ENCODE results near the gene LCNL1.

The LCNL1 gene

GRCh38 chr9:137008312-137008711, 25.5 kb downstream of the LCNL1 start:
- no peak overlapping the region for H3K9ac ChIP-seq
- H3K36me3 ChIP-seq (ENCODE audit: control insufficient read depth, insufficient read depth, low read length) = no peaks in the 10 kb centered on the region
- TF ChIP-seq CTCF (IDR thresholded peaks at IDR 0.05) = no peak
- no peaks in the 10 kb centered on the region for H3K4me1 ChIP-seq
- no peaks in the 10 kb centered on the region for H3K79me2 ChIP-seq
- no peaks in the 10 kb centered on the region for H3K27me3 ChIP-seq (ENCODE audit: control insufficient read depth, insufficient read depth, low read length)
- no peak overlapping the region for H3K4me3 ChIP-seq (ENCODE audit: low read depth, low read length)
- H2AFZ ChIP-seq = no peak overlapping the region
- H3K27ac ChIP-seq = no peak overlapping the region
- H3K9me3 ChIP-seq (ENCODE audit: control insufficient read depth, low read length) = no peaks in the 10 kb centered on the region
- H3K4me2 ChIP-seq (ENCODE audit: low read length) = no peak overlapping the region

- no peaks in the 10 kb centered on the region for H3K27me3 ChIP-seq (ENCODE audit: control insufficient read depth, insufficient read depth, low read length)
- no peak overlapping the region for H3K4me2 ChIP-seq (ENCODE audit: low read length)
- H3K4me1 ChIP-seq = no peaks in the 10 kb centered on the region
- no peaks in the 10 kb centered on the region for H3K36me3 ChIP-seq (ENCODE audit: control insufficient read depth, insufficient read depth, low read length)
- no peak overlapping the region for H3K4me3 ChIP-seq (ENCODE audit: low read depth, low read length)
- TF ChIP-seq CTCF (IDR thresholded peaks at IDR 0.05) = no peak
- no peak overlapping the region for H2AFZ ChIP-seq
- H3K9me3 ChIP-seq (ENCODE audit: control insufficient read depth, low read length) = no peaks in the 10 kb centered on the region
- H3K9ac ChIP-seq = no peak overlapping the region
- H3K79me2 ChIP-seq = no peaks in the 10 kb centered on the region
- no peak overlapping the region for H3K27ac ChIP-seq
Observed at GRCh38 chr9:137009217-137009616, 26.4 kb downstream of the LCNL1 start.

GRCh38 chr9:137009938-137010732, 27.3 kb downstream of the LCNL1 start:
- no peaks in the 10 kb centered on the region for H3K36me3 ChIP-seq (ENCODE audit: control insufficient read depth, insufficient read depth, low read length)
- no peak overlapping the region for H3K27ac ChIP-seq
- no peaks in the 10 kb centered on the region for H3K9me3 ChIP-seq (ENCODE audit: control insufficient read depth, low read length)
- H3K4me1 ChIP-seq = no peaks in the 10 kb centered on the region
- H3K79me2 ChIP-seq = no peaks in the 10 kb centered on the region
- H2AFZ ChIP-seq = no peak overlapping the region
- TF ChIP-seq CTCF (IDR thresholded peaks at IDR 0.05) = no peak
- no peak overlapping the region for H3K4me3 ChIP-seq (ENCODE audit: low read depth, low read length)
- no peaks in the 10 kb centered on the region for H3K27me3 ChIP-seq (ENCODE audit: control insufficient read depth, insufficient read depth, low read length)
- no peak overlapping the region for H3K4me2 ChIP-seq (ENCODE audit: low read length)
- no peak overlapping the region for H3K9ac ChIP-seq

- Histone ChIP-seq H2AFZ (no peak overlapping the region), H3K27me3 (ENCODE audit: control insufficient read depth, insufficient read depth, low read length) (no peaks in the 10 kb centered on the region), H3K9me3 (ENCODE audit: control insufficient read depth, low read length) (no peaks in the 10 kb centered on the region), H3K36me3 (ENCODE audit: control insufficient read depth, insufficient read depth, low read length) (no peaks in the 10 kb centered on the region), H3K4me3 (ENCODE audit: low read depth, low read length) (no peak overlapping the region), H3K27ac (no peak overlapping the region), H3K79me2 (no peaks in the 10 kb centered on the region), H3K4me2 (ENCODE audit: low read length) (no peak overlapping the region), H3K9ac (no peak overlapping the region), H3K4me1 (no peaks in the 10 kb centered on the region)
- no peak for TF ChIP-seq CTCF (IDR thresholded peaks at IDR 0.05)
Observed at GRCh38 chr9:137011156-137011555, 28.4 kb downstream of the LCNL1 start.
